SU-DHL-6 (cell line): Measurements from ENCODE around the gene GPATCH8.

Source experiments
- H2AFZ ChIP-seq: fragments of 200-600 bp; sonication (generic); 2 replicates; pipeline ENCODE4 v1.6.1; 2014; ENCODE audit warnings: low read depth, mild to moderate bottlenecking, moderate library complexity, mixed read lengths, antibody characterized with exemption, low read length; ENCODE audit not compliant: severe bottlenecking
- H3F3A ChIP-seq: fragments of 200-600 bp; shearing (Covaris generic); 2 replicates; pipeline ENCODE4 v1.6.0; 2016; ENCODE audit warnings: antibody characterized with exemption, mild to moderate bottlenecking; ENCODE audit not compliant: insufficient read depth
- H3K27ac ChIP-seq: fragments of 200-600 bp; sonication (generic); 2 replicates; pipeline ENCODE4 v1.5.1; 2016; ENCODE audit warnings: low read depth, mild to moderate bottlenecking, low read length, moderate library complexity, mixed read lengths
- H3K27me3 ChIP-seq: fragments of 200-600 bp; sonication (generic), shearing (Covaris generic); 2 replicates; pipeline ENCODE4 v1.6.0; 2014; ENCODE audit warnings: mild to moderate bottlenecking, low read length
- H3K36me3 ChIP-seq: fragments of 200-600 bp; sonication (generic); 2 replicates; pipeline ENCODE4 v1.6.1; 2014; ENCODE audit warnings: mild to moderate bottlenecking, low read length, mixed read lengths
- H3K4me2 ChIP-seq: fragments of 300-600, 200-600 bp; shearing (Covaris generic), sonication (generic); 2 replicates; pipeline ENCODE4 v1.6.0; 2014; ENCODE audit warnings: low read length, low read depth, mild to moderate bottlenecking; ENCODE audit not compliant: poor library complexity, severe bottlenecking
- H3K4me3 ChIP-seq: fragments of 200-600 bp; sonication (generic); 2 replicates; pipeline ENCODE4 v1.5.1; 2014; ENCODE audit warnings: antibody characterized with exemption, low read length, mild to moderate bottlenecking, mixed read lengths; ENCODE audit not compliant: insufficient read depth, poor library complexity, severe bottlenecking
- H3K79me2 ChIP-seq: fragments of 200-600 bp; sonication (generic); 2 replicates; pipeline ENCODE4 v1.6.1; 2014; ENCODE audit warnings: mild to moderate bottlenecking, low read length, moderate library complexity; ENCODE audit not compliant: insufficient read depth
- H3K9ac ChIP-seq: fragments of 200-600 bp; sonication (generic); 2 replicates; pipeline ENCODE4 v1.7.0; 2014; ENCODE audit warnings: mild to moderate bottlenecking, low read length
- H3K9me2 ChIP-seq: fragments of 200-600 bp; sonication (generic); replicated peaks from 2 replicates; pipeline ENCODE4 v1.6.1; 2014; ENCODE audit warnings: low read length; ENCODE audit not compliant: insufficient read depth
- H3K9me3 ChIP-seq: fragments of 200-600 bp; sonication (generic); 2 replicates; pipeline ENCODE4 v1.6.1; 2014; ENCODE audit warnings: low read length, mixed read lengths; ENCODE audit not compliant: insufficient read depth
- H4K20me1 ChIP-seq: fragments of 200-600 bp; sonication (generic); 2 replicates; pipeline ENCODE4 v1.6.1; 2014; ENCODE audit warnings: low read depth, mild to moderate bottlenecking, antibody characterized with exemption, low read length, moderate library complexity, mixed read lengths
- EZH2phosphoT487 ChIP-seq: fragments of 200-600 bp; sonication (generic), shearing (Covaris generic); conservative IDR thresholded peaks from 2 replicates; pipeline ENCODE4 v1.6.1; 2018; ENCODE audit warnings: mild to moderate bottlenecking, antibody characterized with exemption, low read length, moderate library complexity, mixed read lengths
- TF ChIP-seq, protein P1 (sequence below): fragments of 200-600 bp; sonication (generic); IDR thresholded peaks from one replicate; pipeline ENCODE4 v1.5.1; 2017; ENCODE audit warnings: antibody characterized with exemption, mild to moderate bottlenecking, low read length, moderate library complexity; ENCODE audit not compliant: insufficient read depth, poor library complexity, severe bottlenecking

The GPATCH8 gene

DNA sequence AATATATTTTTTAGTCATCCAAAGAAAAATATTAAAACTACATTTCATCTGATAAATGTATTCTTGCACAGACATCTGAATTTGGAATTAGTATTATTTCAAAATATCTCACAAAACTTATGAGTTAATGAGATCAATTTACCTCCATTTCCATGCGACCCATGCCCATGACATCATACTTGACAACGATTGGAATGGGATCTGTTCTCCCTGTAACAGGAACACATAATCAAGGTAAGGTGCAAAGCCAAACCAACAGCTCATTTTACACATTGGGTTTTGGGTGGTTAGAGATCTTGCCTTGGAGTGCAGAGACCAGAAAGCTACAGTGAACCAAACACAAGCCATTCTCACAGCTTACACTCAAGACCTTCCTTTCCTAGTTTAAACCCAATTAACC is 66.9 kb downstream of the GPATCH8 start:
- Histone ChIP-seq H2AFZ (no peak overlapping the region), H3K36me3 (peaks cover 16% of the 10 kb centered on the region; the same call in 1 of the 2 replicates), H3K9me2 (no peaks in the 10 kb centered on the region), H3K9ac (no peak overlapping the region), H3K27me3 (no peaks in the 10 kb centered on the region), H3K9me3 (no peaks in the 10 kb centered on the region), H3F3A (no peaks in the 10 kb centered on the region), H3K4me2 (no peak overlapping the region), H3K79me2 (peaks cover 5% of the 10 kb centered on the region; the same call in 1 of the 2 replicates), H4K20me1 (no peaks in the 10 kb centered on the region), H3K4me3 (no peak overlapping the region), H3K27ac (no peak overlapping the region)
- TF ChIP-seq, protein P1, sequence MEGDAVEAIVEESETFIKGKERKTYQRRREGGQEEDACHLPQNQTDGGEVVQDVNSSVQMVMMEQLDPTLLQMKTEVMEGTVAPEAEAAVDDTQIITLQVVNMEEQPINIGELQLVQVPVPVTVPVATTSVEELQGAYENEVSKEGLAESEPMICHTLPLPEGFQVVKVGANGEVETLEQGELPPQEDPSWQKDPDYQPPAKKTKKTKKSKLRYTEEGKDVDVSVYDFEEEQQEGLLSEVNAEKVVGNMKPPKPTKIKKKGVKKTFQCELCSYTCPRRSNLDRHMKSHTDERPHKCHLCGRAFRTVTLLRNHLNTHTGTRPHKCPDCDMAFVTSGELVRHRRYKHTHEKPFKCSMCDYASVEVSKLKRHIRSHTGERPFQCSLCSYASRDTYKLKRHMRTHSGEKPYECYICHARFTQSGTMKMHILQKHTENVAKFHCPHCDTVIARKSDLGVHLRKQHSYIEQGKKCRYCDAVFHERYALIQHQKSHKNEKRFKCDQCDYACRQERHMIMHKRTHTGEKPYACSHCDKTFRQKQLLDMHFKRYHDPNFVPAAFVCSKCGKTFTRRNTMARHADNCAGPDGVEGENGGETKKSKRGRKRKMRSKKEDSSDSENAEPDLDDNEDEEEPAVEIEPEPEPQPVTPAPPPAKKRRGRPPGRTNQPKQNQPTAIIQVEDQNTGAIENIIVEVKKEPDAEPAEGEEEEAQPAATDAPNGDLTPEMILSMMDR: no peak
- TF ChIP-seq EZH2phosphoT487: no peak

DNA sequence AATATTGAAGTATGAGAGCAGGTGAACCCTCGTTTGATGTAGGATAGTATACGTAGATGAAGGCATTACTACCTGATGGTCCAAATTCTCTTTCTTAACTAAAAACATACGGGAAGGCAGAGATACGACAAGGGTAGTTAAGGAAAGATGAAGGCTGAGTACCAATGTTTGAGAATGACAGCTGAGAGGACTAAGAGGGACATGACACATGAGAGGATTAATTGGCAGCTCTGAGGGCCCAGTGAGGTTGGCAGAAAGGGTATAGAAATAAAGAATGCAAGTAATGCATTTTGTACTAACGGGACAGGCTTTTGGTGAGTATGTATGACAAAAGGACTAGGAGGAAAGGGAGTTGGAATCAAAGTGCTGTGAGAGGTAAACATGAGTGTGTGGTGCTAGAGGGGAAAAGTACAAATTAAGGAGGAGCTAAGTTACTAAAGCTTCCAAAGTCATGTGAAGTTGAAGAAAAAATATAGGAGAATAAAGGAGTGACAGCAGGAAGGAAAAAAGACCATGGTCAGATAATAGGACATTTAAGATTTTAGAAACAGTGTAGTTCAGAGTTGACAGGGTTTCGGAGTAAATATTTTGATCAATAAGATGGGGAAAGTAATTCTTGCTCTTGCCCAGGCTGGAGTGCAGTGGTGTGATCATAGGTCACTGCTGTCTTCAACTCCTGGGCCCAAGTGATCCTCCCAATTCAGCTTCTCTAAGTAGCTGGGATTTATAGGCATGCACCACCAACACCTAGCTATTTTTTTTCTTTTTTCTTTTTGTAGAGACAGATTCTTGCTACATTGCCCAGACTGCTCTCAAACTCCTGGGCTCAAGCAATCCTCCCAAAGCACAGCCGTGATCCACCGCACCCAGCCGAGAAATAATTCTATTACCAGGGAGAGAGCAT is 70.7 kb downstream of the GPATCH8 start:
- H3K79me2 ChIP-seq: no peaks in the 10 kb centered on the region; the same call in 1 of the 2 replicates
- peaks cover 13% of the 10 kb centered on the region; the same call in 1 of the 2 replicates for H3K36me3 ChIP-seq
- TF ChIP-seq EZH2phosphoT487: no peak
- TF ChIP-seq, protein P1: no peak

DNA sequence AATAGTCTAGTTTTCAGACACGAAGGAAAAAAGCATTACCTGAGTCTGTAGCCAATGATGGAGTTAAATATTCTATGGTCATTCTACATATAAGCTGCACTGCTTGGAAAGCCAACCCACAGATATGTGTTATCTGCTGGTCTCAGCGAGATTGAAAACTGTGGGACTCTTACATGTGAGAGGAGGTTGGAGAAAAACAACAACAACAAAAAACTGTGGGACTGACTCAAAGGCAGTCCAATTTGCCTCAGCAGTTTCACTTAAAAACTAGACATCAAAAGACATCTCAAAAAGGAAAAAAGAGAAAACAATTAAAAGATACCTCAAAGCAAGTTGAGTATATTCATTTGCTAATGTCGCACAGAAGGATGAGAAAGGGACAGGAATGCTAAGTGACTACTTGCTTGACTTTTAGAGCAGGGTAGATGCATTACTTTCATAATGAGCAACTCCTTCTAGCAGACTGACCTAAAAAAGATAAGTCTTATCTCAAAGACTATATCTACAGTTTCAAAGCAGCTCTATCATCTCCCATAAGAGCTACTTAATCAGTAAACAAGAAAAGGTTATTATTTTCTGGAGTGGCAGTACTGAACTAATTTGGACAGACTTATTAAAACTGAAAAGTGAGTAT is 78.3 kb downstream of the GPATCH8 start:
- H3F3A ChIP-seq: no peaks in the 10 kb centered on the region
- no peaks in the 10 kb centered on the region for H3K79me2 ChIP-seq
- no peaks in the 10 kb centered on the region for H3K9me2 ChIP-seq
- no peak overlapping the region for H3K4me2 ChIP-seq
- no peak overlapping the region for H3K9ac ChIP-seq
- H3K4me3 ChIP-seq: no peak overlapping the region
- H4K20me1 ChIP-seq: no peaks in the 10 kb centered on the region
- H2AFZ ChIP-seq: no peak overlapping the region
- no peaks in the 10 kb centered on the region for H3K9me3 ChIP-seq
- no peak overlapping the region for H3K27ac ChIP-seq
- peaks cover 2% of the 10 kb centered on the region; the same call in 1 of the 2 replicates for H3K36me3 ChIP-seq
- TF ChIP-seq, protein P1: no peak
- TF ChIP-seq EZH2phosphoT487: no peak
- H3K27me3 ChIP-seq: no peaks in the 10 kb centered on the region

More for the DNA sequence above, 70.7 kb downstream of the GPATCH8 start:
- H3K9me2 ChIP-seq: no peaks in the 10 kb centered on the region
- no peaks in the 10 kb centered on the region for H3K27me3 ChIP-seq
- no peaks in the 10 kb centered on the region for H3F3A ChIP-seq
- no peaks in the 10 kb centered on the region for H4K20me1 ChIP-seq
- H3K9me3 ChIP-seq: no peaks in the 10 kb centered on the region
- H3K4me2 ChIP-seq: no peak overlapping the region
- no peak overlapping the region for H3K4me3 ChIP-seq
- no peak overlapping the region for H2AFZ ChIP-seq
- H3K27ac ChIP-seq: no peak overlapping the region
- no peak overlapping the region for H3K9ac ChIP-seq
